Activated CD8-positive, alpha-beta memory T cell treated with anti-CD3 and anti-CD28 coated beads for 48 hours (primary cell): ENCODE data around the gene PSPH.
"Not testable (repeated sequence)": the region's sequence is repeated elsewhere in the genome, so short reads cannot be mapped to it uniquely, and the experiment has no call there.

Source experiments
- DNase-seq, 3 experiments: peaks; one replicate each; pipeline ENCODE4 v3.0.0-alpha.2; 2020; ENCODE audit warnings: low read depth in 2 of 3, low spot score in 2 of 3

The PSPH gene

GRCh38 chr7:56063500-56063881 lies 12.2 kb upstream of the PSPH start:
- no peak for DNase-seq

GRCh38 chr7:56062382-56062781 lies 11.1 kb upstream of the PSPH start:
- DNase-seq, result no peak

- DNase-seq, result no peak
Observed at GRCh38 chr7:56053993-56054392, 2.7 kb upstream of the PSPH start.

GRCh38 chr7:56053379-56053778 lies 2.1 kb upstream of the PSPH start:
- DNase-seq, result no peak

GRCh38 chr7:56051053-56051338 lies 248 bp downstream of the PSPH start:
- no peak for DNase-seq

GRCh38 chr7:56048763-56049162 lies 2.5 kb downstream of the PSPH start:
- not testable (repeated sequence) for DNase-seq

GRCh38 chr7:56048245-56048644 lies 3.0 kb downstream of the PSPH start:
- no peak for DNase-seq

GRCh38 chr7:56047446-56048116 lies 3.7 kb downstream of the PSPH start:
- not testable (repeated sequence) for DNase-seq

GRCh38 chr7:56046721-56047445 lies 4.4 kb downstream of the PSPH start:
- no peak for DNase-seq

- DNase-seq, result not testable (repeated sequence)
Observed at GRCh38 chr7:56045758-56046157, 5.5 kb downstream of the PSPH start.

- DNase-seq, result no peak
Observed at GRCh38 chr7:56040730-56041129, 10.5 kb downstream of the PSPH start.

GRCh38 chr7:56033671-56034432 lies 17.4 kb downstream of the PSPH start:
- DNase-seq, result peak; percentile 30 to 37 (median 36)

- not testable (repeated sequence) for DNase-seq
Observed at GRCh38 chr7:56032578-56032977, 18.7 kb downstream of the PSPH start.

- DNase-seq, result not testable (repeated sequence)
Observed at GRCh38 chr7:56031556-56031955, 19.7 kb downstream of the PSPH start.

- no peak for DNase-seq
Observed at GRCh38 chr7:56030340-56030739, 20.9 kb downstream of the PSPH start.

- no peak for DNase-seq
Observed at GRCh38 chr7:56028942-56029630, 22.2 kb downstream of the PSPH start.

- no peak for DNase-seq
Observed at GRCh38 chr7:56026538-56026937, 24.7 kb downstream of the PSPH start.

GRCh38 chr7:56023500-56023899 lies 27.7 kb downstream of the PSPH start:
- no peak for DNase-seq

GRCh38 chr7:56019501-56019900 lies 31.7 kb downstream of the PSPH start:
- no peak for DNase-seq

GRCh38 chr7:56017015-56017414 lies 34.2 kb downstream of the PSPH start:
- not testable (repeated sequence) for DNase-seq

GRCh38 chr7:56009695-56010094 lies 41.5 kb downstream of the PSPH start:
- DNase-seq, result no peak

- DNase-seq, result no peak
Observed at GRCh38 chr7:56007891-56008290, 43.4 kb downstream of the PSPH start.
